GM18858 (cell line): ENCODE measurements around the gene LHX5.
"Not testable (repeated sequence)": the region's sequence is repeated elsewhere in the genome, so short reads cannot be mapped to it uniquely, and the experiment has no call there.

Experiments
- ATAC-seq: cut with Tn5 transposase; IDR thresholded peaks from one replicate; pipeline ENCODE4 v1.9.1; 2021; ENCODE audit not compliant: unreplicated experiment

The LHX5 gene

GRCh38 chr12:113471619-113472171 is at the start of gene LHX5:
Gene LHX5, minus strand, starts transcription at chr12:113471871. Its CDS starts 373 bp downstream, at chr12:113471498.
- ATAC-seq: no peak

- ATAC-seq: no peak
These were observed 48.0 kb upstream of the LHX5 start for GRCh38 chr12:113519464-113520307.

GRCh38 chr12:113515082-113515856 is 43.6 kb upstream of the LHX5 start:
- ATAC-seq: no peak

GRCh38 chr12:113514602-113515001 is 42.9 kb upstream of the LHX5 start:
- no peak for ATAC-seq

- no peak for ATAC-seq
These were observed 40.9 kb upstream of the LHX5 start for GRCh38 chr12:113512568-113512967.

GRCh38 chr12:113506867-113507266 is 35.2 kb upstream of the LHX5 start:
- ATAC-seq: no peak

GRCh38 chr12:113505941-113506340 is 34.3 kb upstream of the LHX5 start:
- no peak for ATAC-seq

GRCh38 chr12:113504917-113505316 is 33.2 kb upstream of the LHX5 start:
- ATAC-seq: no peak

- no peak for ATAC-seq
These were observed 29.2 kb upstream of the LHX5 start for GRCh38 chr12:113500782-113501311.

GRCh38 chr12:113500306-113500675 is 28.6 kb upstream of the LHX5 start:
- ATAC-seq: no peak

GRCh38 chr12:113498490-113498889 is 26.8 kb upstream of the LHX5 start:
- no peak for ATAC-seq

GRCh38 chr12:113497693-113498092 is 26.0 kb upstream of the LHX5 start:
- no peak for ATAC-seq

GRCh38 chr12:113495941-113496340 is 24.3 kb upstream of the LHX5 start:
- not testable (repeated sequence) for ATAC-seq

- ATAC-seq: no peak
These were observed 16.7 kb upstream of the LHX5 start for GRCh38 chr12:113488322-113488721.

GRCh38 chr12:113486722-113487121 is 15.1 kb upstream of the LHX5 start:
- ATAC-seq: no peak

GRCh38 chr12:113485330-113485729 is 13.7 kb upstream of the LHX5 start:
- ATAC-seq: no peak

GRCh38 chr12:113482334-113482733 is 10.7 kb upstream of the LHX5 start:
- ATAC-seq: no peak

- no peak for ATAC-seq
These were observed 8.8 kb upstream of the LHX5 start for GRCh38 chr12:113480336-113480971.

- no peak for ATAC-seq
These were observed 8.1 kb upstream of the LHX5 start for GRCh38 chr12:113479590-113480335.

GRCh38 chr12:113479216-113479589 is 7.5 kb upstream of the LHX5 start:
- no peak for ATAC-seq
